Measurements from ENCODE around the gene GRIFIN. TPM values are rescaled to one million over a fixed set of nuclear protein-coding genes. Genes with fewer than 3 reads are reported as not detected.

GRIFIN gene
- total RNA-seq, 2 experiments from 2014 or later = not detected

- H3K27ac Mint-ChIP-seq = no peak overlapping the region
- intact Hi-C loops (cut with micrococcal nuclease) = no loop called here
- ChIA-PET POLR2A (no interaction called here), CTCF (interaction anchor here (0.6 to 1.3 kb wide), 3 partner anchors 36 to 148 kb away, joined by 3 to 4 read pairs (median 3); no protein-coding TSS in a partner anchor)
- no peaks in the 10 kb centered on the region for H3K36me3 Mint-ChIP-seq
- peaks cover 15% of the 10 kb centered on the region for H3K4me1 Mint-ChIP-seq (ENCODE audit: low read depth)
- H3K9me3 Mint-ChIP-seq = no peaks in the 10 kb centered on the region
- H3K4me3 Mint-ChIP-seq = no peak overlapping the region
- no peaks in the 10 kb centered on the region for H3K27me3 Mint-ChIP-seq
- DNase-seq = no peak
Measured at GRCh38 chr7:2504128-2504888, 28.1 kb upstream of the GRIFIN start.

- no peaks in the 10 kb centered on the region for H3K36me3 Mint-ChIP-seq
- POLR2A ChIA-PET = no interaction called here
- CTCF ChIA-PET = no interaction called here
- peaks cover 5% of the 10 kb centered on the region for H3K4me1 Mint-ChIP-seq (ENCODE audit: low read depth)
- no peaks in the 10 kb centered on the region for H3K27me3 Mint-ChIP-seq
- H3K4me3 Mint-ChIP-seq = no peak overlapping the region
- no peak for DNase-seq
- H3K9me3 Mint-ChIP-seq = no peaks in the 10 kb centered on the region
- no peak overlapping the region for H3K27ac Mint-ChIP-seq
- intact Hi-C loops (cut with micrococcal nuclease) = no loop called here
Measured at GRCh38 chr7:2503056-2503941, 27.1 kb upstream of the GRIFIN start.

DNA sequence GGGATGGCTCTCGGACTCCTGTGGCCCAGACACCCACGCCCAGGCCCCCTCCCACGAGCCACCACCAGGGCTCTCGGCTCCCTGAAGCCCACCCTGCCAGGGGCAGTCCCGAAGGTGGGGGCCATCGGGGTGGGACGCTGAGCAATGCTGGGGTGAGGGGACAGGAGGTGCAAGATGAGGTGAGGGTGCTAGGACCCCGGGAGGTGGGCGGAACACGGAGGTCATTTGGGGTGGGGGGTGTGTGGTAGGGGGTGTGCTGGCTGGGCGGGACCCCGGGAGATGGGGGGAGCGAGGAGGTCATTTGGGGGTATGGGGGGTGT is 26.4 kb upstream of the GRIFIN start:
- Mint-ChIP-seq H3K27me3 (no peaks in the 10 kb centered on the region), H3K27ac (no peak overlapping the region), H3K36me3 (no peaks in the 10 kb centered on the region), H3K4me3 (no peak overlapping the region), H3K4me1 (ENCODE audit: low read depth) (no peaks in the 10 kb centered on the region), H3K9me3 (no peaks in the 10 kb centered on the region)
- ChIA-PET CTCF (no interaction called here), POLR2A (no interaction called here)
- DNase-seq = no peak
- intact Hi-C loops (cut with micrococcal nuclease) = no loop called here

DNA sequence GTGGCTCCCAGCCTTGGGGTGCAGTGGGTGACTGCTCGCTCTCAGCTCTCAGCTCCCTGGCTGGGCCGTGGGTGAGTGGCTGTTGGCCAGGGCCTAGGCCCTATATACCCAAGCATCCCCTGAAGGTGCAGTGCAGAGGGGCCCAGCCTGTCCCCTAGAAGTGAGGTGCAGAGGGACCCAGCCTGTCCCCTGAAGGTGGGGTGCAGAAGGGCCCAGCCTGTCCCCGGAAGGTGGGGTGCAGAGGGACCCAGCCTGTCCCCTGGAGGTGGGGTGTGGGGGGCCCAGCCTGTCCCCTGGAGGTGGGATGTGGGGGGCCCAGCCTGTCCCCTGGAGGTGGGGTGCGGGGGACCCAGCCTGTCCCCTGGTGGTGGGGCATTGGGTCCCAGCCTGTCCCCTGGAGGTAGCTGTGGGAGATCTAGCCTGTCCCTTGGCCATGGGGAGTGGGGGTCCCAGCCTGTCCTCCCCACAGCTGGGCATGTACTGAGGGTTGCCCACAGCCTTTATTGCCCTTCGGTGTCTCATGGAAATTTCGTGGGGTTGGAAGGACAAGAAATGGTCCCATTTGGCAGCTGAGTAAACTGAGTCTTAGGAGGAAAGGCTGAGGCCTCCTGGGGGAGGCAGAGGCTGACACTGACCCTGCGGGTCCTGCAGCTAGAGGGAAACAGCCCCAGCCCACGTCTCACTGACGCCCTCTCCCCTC is 25.9 kb upstream of the GRIFIN start:
- H3K4me1 Mint-ChIP-seq (ENCODE audit: low read depth) = no peaks in the 10 kb centered on the region
- peaks cover 3% of the 10 kb centered on the region for H3K27me3 Mint-ChIP-seq
- no peaks in the 10 kb centered on the region for H3K9me3 Mint-ChIP-seq
- intact Hi-C loops (cut with micrococcal nuclease) = no loop called here
- no peak overlapping the region for H3K27ac Mint-ChIP-seq
- ChIA-PET POLR2A (no interaction called here), CTCF (interaction anchor here (1.3 kb wide), 1 partner anchor 33 kb away, joined by 3 read pairs; no protein-coding TSS in a partner anchor)
- H3K36me3 Mint-ChIP-seq = no peaks in the 10 kb centered on the region
- no peak overlapping the region for H3K4me3 Mint-ChIP-seq
- DNase-seq = no peak

DNA sequence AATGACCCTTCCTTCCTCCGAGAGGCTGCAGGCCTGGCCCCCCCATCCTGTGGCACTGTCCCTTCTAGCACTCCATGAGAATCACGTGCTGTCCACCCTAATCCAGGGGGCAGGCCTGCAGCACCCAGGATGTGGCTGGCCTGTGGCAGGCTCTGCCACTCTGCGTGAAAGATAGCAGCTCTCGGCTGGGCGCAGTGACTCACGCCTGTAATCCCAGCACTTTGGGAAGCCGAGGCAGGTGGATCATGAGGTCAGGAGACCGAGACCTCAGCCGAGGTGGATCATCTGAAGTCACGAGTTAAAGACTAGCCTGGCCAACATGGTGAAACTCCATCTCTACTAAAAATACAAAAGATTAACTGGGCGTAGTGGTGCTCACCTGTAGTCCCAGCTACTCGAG is 24.5 kb upstream of the GRIFIN start:
- ChIA-PET CTCF (interaction anchor here (1.3 kb wide), 1 partner anchor 32 kb away, joined by 3 read pairs; no protein-coding TSS in a partner anchor), POLR2A (no interaction called here)
- no peak for DNase-seq
- peaks cover 8% of the 10 kb centered on the region for H3K27me3 Mint-ChIP-seq
- intact Hi-C loops (cut with micrococcal nuclease) = no loop called here
- no peak overlapping the region for H3K27ac Mint-ChIP-seq
- no peaks in the 10 kb centered on the region for H3K36me3 Mint-ChIP-seq
- no peaks in the 10 kb centered on the region for H3K4me1 Mint-ChIP-seq (ENCODE audit: low read depth)
- H3K4me3 Mint-ChIP-seq = no peak overlapping the region
- no peaks in the 10 kb centered on the region for H3K9me3 Mint-ChIP-seq

GRCh38 chr7:2499719-2500430 is 23.7 kb upstream of the GRIFIN start:
- Mint-ChIP-seq H3K27me3 (peaks cover 8% of the 10 kb centered on the region), H3K4me1 (ENCODE audit: low read depth) (no peaks in the 10 kb centered on the region), H3K4me3 (no peak overlapping the region), H3K9me3 (no peaks in the 10 kb centered on the region), H3K36me3 (no peaks in the 10 kb centered on the region), H3K27ac (no peak overlapping the region)
- CTCF ChIA-PET = no interaction called here
- DNase-seq = no peak
- POLR2A ChIA-PET = no interaction called here
- intact Hi-C loops (cut with micrococcal nuclease) = no loop called here

GRCh38 chr7:2499181-2499580 is 23.0 kb upstream of the GRIFIN start:
- CTCF ChIA-PET = interaction anchor here (0.9 to 1.0 kb wide), 2 partner anchors 50 to 68 kb away, joined by 3 to 4 read pairs; no protein-coding TSS in a partner anchor
- no peaks in the 10 kb centered on the region for H3K4me1 Mint-ChIP-seq (ENCODE audit: low read depth)
- H3K9me3 Mint-ChIP-seq = no peaks in the 10 kb centered on the region
- POLR2A ChIA-PET = no interaction called here
- H3K27ac Mint-ChIP-seq = no peak overlapping the region
- H3K36me3 Mint-ChIP-seq = no peaks in the 10 kb centered on the region
- intact Hi-C loops (cut with micrococcal nuclease) = no loop called here
- no peak for DNase-seq
- peaks cover 10% of the 10 kb centered on the region for H3K27me3 Mint-ChIP-seq
- no peak overlapping the region for H3K4me3 Mint-ChIP-seq

DNA sequence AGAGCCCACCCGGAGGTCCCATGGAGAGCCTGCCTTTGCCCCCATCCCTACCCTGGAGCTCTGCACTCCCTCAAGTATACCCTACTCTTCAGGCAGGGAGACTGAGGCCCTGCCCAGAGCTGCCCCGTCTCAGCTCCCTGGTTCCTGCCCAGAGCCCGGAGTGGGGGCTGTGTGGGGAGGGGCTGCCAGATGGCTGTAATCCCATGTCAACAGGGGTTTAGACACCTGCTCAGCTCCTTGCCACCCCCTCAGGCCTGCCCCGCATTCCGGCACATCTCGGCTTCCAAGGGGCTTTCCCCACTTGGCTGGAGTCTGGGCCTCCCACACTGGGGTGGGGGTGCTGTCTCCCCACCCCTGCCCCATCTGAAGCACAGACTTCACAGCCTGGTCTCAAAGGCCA is 22.5 kb upstream of the GRIFIN start:
- no peak overlapping the region for H3K27ac Mint-ChIP-seq
- no peak overlapping the region for H3K4me3 Mint-ChIP-seq
- H3K36me3 Mint-ChIP-seq = no peaks in the 10 kb centered on the region
- ChIA-PET POLR2A (no interaction called here), CTCF (interaction anchor here (0.9 to 1.0 kb wide), 3 partner anchors 15 to 68 kb away, joined by 3 to 4 read pairs (median 3); no protein-coding TSS in a partner anchor)
- H3K4me1 Mint-ChIP-seq (ENCODE audit: low read depth) = no peaks in the 10 kb centered on the region
- no peak for DNase-seq
- H3K9me3 Mint-ChIP-seq = no peaks in the 10 kb centered on the region
- H3K27me3 Mint-ChIP-seq = peaks cover 10% of the 10 kb centered on the region
- intact Hi-C loops (cut with micrococcal nuclease) = no loop called here

GRCh38 chr7:2497500-2498336 is 21.5 kb upstream of the GRIFIN start:
- DNase-seq = no peak
- ChIA-PET CTCF (interaction anchor here (0.9 kb wide), 1 partner anchor 14 kb away, joined by 3 read pairs; no protein-coding TSS in a partner anchor), POLR2A (no interaction called here)
- no peaks in the 10 kb centered on the region for H3K9me3 Mint-ChIP-seq
- H3K36me3 Mint-ChIP-seq = no peaks in the 10 kb centered on the region
- intact Hi-C loops (cut with micrococcal nuclease) = no loop called here
- no peaks in the 10 kb centered on the region for H3K4me1 Mint-ChIP-seq (ENCODE audit: low read depth)
- no peak overlapping the region for H3K4me3 Mint-ChIP-seq
- H3K27me3 Mint-ChIP-seq = peaks cover 10% of the 10 kb centered on the region
- H3K27ac Mint-ChIP-seq = no peak overlapping the region

GRCh38 chr7:2497065-2497464 is 20.9 kb upstream of the GRIFIN start:
- Mint-ChIP-seq H3K4me3 (no peak overlapping the region), H3K27me3 (peaks cover 11% of the 10 kb centered on the region), H3K36me3 (no peaks in the 10 kb centered on the region), H3K27ac (no peak overlapping the region), H3K4me1 (ENCODE audit: low read depth) (no peaks in the 10 kb centered on the region), H3K9me3 (no peaks in the 10 kb centered on the region)
- ChIA-PET CTCF (no interaction called here), POLR2A (no interaction called here)
- no peak for DNase-seq
- intact Hi-C loops (cut with micrococcal nuclease) = no loop called here

- intact Hi-C loops (cut with micrococcal nuclease) = no loop called here
- Mint-ChIP-seq H3K4me1 (ENCODE audit: low read depth) (no peaks in the 10 kb centered on the region), H3K27me3 (peaks cover 11% of the 10 kb centered on the region), H3K4me3 (no peak overlapping the region), H3K36me3 (no peaks in the 10 kb centered on the region), H3K9me3 (no peaks in the 10 kb centered on the region), H3K27ac (no peak overlapping the region)
- CTCF ChIA-PET = no interaction called here
- no peak for DNase-seq
- POLR2A ChIA-PET = no interaction called here
Measured at GRCh38 chr7:2496375-2496774, 20.2 kb upstream of the GRIFIN start.
